Middle frontal gyrus (tissue), 1 donor: ENCODE measurements around the gene RGN.
"Not testable (repeated sequence)": the region's sequence is repeated elsewhere in the genome, so short reads cannot be mapped to it uniquely, and the experiment has no call there.

ENCODE experiments used
- DNase-seq: peaks from one replicate; pipeline ENCODE4 v3.0.0-alpha.2; 2015; ENCODE audit warnings: low spot score; ENCODE audit errors: extremely low spot score

Gene RGN

DNA sequence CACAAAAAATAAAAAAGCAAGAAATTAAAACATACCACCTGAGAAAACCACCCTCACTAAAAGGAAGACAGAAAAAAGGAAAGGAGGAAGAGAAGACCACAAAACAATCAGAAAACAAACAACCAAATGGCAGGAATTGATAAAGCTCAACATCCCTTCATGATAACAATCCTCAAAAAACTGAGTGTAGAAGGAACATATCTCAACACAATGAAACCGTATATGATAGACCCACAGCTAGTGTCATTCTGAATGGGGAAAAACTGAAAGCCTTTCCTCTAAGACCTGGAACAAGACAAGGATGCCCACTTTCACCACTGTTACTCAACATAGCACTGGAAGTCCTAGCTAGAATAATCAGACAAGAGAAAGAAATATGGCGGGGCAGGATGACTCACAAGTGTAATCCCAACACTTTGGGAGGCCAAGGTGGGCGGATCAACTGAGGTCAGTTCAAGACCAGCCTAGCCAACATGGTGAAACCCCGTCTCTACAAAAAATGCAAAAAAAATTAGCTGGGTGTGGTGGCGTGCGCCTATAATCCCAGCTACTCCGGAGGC, 38.4 kb downstream of the RGN start:
- not testable (repeated sequence) for DNase-seq

DNA sequence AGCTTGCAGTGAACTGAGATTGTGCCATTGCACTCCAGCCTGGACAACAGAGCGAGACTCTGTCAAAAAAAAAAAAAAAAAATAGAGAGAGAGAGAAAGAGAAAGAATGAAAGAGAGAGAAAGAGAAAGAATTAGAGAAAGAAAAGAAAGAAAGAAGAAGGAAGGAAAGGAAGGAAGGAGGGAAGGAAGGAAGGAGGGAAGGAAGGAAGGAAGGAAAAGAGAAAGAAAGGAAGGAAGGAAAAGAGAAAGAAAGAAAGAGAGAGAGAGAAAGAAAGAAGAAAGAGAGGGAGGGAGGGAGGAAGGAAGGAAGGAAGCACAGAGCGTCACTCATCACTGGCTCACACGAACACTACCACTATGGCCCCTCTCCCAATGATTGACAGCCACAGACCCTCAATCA, 46.2 kb downstream of the RGN start:
- not testable (repeated sequence) for DNase-seq

DNA sequence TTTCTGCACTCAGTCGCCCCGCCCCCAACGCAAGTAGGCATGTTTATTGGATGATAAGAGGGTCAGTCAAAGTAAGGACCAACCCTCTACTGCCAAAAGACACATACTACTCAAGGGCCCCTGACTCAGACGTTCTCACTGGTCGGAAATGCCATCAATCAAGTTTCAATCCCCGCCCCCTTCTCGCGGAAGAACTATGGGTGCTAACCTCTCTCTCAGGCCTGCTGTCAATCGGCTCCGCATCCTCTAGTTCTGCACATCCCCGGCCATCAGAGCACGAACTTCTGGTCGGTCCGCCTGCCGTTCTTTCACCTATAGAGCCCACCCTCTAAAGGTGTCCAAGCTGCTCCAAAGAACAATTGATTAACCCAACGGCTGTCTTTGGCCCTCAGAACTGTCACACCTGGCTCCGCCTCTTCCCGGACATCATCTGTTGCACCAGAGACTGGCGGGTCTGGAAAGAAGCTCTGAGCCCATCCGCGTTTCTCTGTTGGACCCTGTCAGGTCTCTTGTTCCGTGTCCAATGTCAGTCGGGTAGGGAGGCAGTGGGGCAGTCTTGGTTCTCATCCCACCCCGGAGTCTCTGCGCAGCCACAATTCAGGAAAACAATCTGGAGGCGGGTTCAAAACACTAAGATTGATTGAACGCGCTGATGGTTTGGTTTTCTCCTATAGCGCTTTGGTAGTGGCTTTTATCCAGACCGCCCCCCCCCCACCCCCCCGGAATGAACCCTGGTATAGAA, 51.1 kb downstream of the RGN start:
- DNase-seq: peak; percentile 80

DNA sequence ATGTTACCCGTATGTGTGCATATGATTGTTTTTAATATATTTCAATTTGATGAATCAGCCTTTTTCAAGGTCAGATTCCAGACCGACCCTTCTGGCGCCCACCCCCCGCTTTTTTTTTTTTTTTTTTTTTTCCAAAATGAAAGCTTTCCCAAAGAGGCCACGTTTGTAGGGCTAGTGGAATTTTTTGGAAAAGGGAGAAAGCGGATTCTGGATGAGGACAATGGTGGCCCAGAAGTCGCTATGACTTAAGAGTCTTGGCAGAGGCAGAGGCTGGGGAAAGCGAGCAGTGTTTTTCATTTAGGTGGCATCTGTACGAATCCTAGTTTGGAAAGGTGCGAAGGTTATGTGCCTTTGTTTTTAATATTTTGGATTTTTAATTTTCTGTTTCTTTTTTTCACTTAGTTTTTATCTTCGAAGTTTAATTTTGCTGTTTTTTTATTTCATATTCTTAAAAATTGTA, 51.7 kb downstream of the RGN start:
- DNase-seq: no peak

DNA sequence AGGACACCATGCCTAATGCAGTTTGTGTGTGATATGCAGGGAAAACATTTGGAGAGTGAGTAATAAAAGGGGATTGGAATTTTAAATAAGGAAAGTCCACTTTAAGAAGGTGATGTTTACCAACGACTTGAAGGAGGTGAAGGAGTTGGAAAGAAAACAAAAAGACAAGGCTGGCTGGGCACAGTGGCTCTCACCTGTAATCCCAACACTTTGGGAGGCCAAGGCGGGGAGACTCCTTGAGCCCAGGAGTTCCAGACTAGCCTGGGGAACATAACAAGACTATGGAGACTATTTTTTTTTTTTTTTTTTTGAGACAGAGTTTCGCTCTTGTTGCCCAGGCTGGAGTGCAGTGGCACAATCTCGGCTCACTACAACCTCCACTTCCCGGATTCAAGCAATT, 55.2 kb downstream of the RGN start:
- DNase-seq: no peak

DNA sequence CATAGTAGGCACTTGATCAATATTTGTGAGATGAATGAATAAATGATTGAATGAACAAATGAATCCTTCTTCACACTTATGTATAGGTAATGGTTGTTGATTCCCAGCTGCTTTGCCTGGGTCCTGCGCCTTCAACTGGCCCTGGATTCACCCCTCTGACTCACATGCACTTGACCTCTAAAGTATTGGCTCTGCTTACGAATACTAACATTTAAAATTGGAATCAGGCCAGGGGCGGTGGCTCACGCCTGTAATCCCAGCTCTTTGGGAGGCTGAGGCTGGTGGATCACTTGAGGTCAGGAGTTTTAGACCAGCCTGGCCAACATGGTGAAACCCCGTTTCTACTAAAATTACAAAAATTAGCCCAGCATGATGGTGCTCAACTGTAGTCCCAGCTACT, 57.4 kb downstream of the RGN start:
- not testable (repeated sequence) for DNase-seq

DNA sequence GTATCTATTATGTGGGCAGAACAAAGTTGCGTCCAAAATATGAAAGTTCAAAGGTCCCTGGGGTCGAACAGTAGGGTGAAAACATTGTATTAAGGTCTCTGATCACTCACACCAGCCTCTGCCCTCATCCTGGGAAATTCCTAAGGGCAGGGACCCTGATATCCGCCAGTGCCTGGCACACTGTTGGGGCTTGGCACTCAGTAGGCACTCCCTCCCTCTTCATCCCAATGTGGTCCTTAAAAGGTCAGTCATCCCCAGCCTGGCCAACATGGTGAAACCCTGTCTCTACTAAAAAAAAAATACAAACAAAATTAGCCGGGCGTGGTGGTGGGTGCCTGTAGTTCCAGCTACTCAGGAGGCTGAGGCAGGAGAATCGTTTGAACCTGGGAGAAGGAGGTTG, 59.9 kb downstream of the RGN start:
- DNase-seq: no peak
